Measurements from ENCODE around the gene CYP19A1. TPM values are rescaled to one million over a fixed set of nuclear protein-coding genes. Genes with fewer than 3 reads are reported as not detected.

CYP19A1 gene
- total and polyA plus RNA-seq, 7 donors = 0.10 to 0.71 (median 0.41) TPM; not detected in 4

DNA sequence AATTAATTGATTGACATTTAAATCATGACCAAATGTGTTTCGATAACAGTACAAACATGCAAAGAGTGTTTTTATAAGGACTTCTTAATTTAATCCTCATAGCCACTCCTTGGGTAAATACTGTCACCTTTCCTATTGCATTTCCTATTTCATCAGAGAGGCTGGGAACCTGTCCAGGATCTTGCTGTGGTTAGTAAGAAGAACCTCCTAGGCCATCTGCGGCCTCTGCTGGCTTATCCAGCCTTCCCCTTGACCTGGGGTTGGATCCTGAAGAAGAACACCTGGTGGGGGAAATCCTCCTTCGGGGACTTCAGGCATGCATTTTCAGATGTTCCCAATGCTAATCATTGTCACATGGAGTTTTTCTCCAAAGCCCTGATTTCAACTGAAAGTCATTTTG, 28.5 kb upstream of the CYP19A1 start:
- intact Hi-C loops (cut with DNase I) = no loop called here
- peaks cover 0 to 10% (median 5%) of the 10 kb centered on the region in 4 donors for H3K4me1 ChIP-seq
- DNase-seq = no peak
- H3K36me3 ChIP-seq = no peaks in the 10 kb centered on the region
- no peak overlapping the region for H3K27ac ChIP-seq
- WGBS, 2 donors = 38 to 68% methylated on average over 3 of the region's 3 CpGs
- H3K27me3 ChIP-seq = no peaks in the 10 kb centered on the region
- TF ChIP-seq CTCF (IDR thresholded peaks at IDR 0.05) = no peak
- TF ChIP-seq POLR2A (IDR thresholded peaks at IDR 0.05) = no peak
- no peak for TF ChIP-seq POLR2AphosphoS5 (IDR thresholded peaks at IDR 0.05)
- TF ChIP-seq EP300 (IDR thresholded peaks at IDR 0.05) = no peak
- no peak overlapping the region for H3K4me3 ChIP-seq
- no peaks in the 10 kb centered on the region for H3K9me3 ChIP-seq

DNA sequence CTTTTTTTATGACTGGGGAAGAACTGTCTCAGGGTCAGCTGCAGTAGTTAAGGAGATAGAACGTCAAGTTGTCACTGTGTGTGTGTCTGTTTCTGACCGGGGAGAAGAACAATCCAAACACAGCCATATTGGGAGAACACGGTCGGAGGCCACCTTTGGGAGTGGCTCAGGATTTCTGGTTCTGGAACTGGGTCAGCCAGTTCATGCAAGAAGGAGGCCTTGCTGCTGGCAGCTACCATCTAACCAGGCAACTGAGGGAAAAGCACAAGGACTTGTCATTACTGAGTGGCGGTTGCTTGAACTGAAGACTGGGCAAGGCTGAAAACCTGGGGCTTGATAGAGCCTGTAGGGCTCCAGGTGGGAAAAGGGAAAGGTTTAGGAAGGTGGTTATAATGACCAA, 27.7 kb upstream of the CYP19A1 start:
- intact Hi-C loops (cut with DNase I) = no loop called here
- H3K9me3 ChIP-seq = no peaks in the 10 kb centered on the region
- H3K36me3 ChIP-seq = no peaks in the 10 kb centered on the region
- no peak for DNase-seq
- WGBS, 2 donors = 80 to 86% methylated on average over 5 of the region's 5 CpGs
- no peaks in the 10 kb centered on the region for H3K27me3 ChIP-seq
- no peak overlapping the region for H3K4me3 ChIP-seq
- H3K4me1 ChIP-seq = peaks cover 0 to 10% (median 5%) of the 10 kb centered on the region in 4 donors
- no peak overlapping the region for H3K27ac ChIP-seq
- TF ChIP-seq CTCF (IDR thresholded peaks at IDR 0.05) (no peak), EP300 (IDR thresholded peaks at IDR 0.05) (no peak), POLR2AphosphoS5 (IDR thresholded peaks at IDR 0.05) (no peak), POLR2A (IDR thresholded peaks at IDR 0.05) (no peak)

- WGBS, 2 donors = 86 to 89% methylated on average over 6 of the region's 6 CpGs
- no peak for TF ChIP-seq POLR2A (IDR thresholded peaks at IDR 0.05)
- no peak for TF ChIP-seq POLR2AphosphoS5 (IDR thresholded peaks at IDR 0.05)
- no peak for TF ChIP-seq CTCF (IDR thresholded peaks at IDR 0.05)
- no peak for TF ChIP-seq EP300 (IDR thresholded peaks at IDR 0.05)
- Histone ChIP-seq H3K4me1 (peaks cover 0 to 10% (median 5%) of the 10 kb centered on the region in 4 donors), H3K9me3 (no peaks in the 10 kb centered on the region), H3K36me3 (no peaks in the 10 kb centered on the region), H3K4me3 (no peak overlapping the region), H3K27ac (no peak overlapping the region), H3K27me3 (no peaks in the 10 kb centered on the region)
- no peak for DNase-seq
- intact Hi-C loops (cut with DNase I) = no loop called here
Observed at GRCh38 chr15:51365417-51365816, 27.0 kb upstream of the CYP19A1 start.

- no peak for TF ChIP-seq POLR2AphosphoS5 (IDR thresholded peaks at IDR 0.05)
- no peak for TF ChIP-seq CTCF (IDR thresholded peaks at IDR 0.05)
- TF ChIP-seq POLR2A (IDR thresholded peaks at IDR 0.05) = no peak
- TF ChIP-seq EP300 (IDR thresholded peaks at IDR 0.05) = no peak
Observed at GRCh38 chr15:51363383-51363782, 25.0 kb upstream of the CYP19A1 start.

DNA sequence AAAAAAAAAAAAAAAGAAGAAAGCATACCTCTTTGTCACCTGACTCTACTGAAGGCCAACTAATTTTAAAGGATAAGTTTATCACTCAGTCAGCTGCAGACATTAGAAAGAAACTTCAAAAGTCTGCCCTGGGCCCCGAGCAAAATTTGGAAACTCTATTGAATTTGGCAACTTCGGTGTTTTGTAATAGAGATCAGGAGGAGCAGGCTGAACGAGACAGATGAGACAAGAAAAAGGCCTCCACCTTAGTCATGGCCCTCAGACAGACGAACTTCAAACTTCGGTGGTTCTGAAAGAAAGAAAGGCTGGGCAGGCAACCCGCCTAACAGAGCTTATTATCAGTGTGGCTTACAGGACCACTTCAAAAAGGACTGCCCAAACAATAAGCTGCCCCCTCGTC, 21.6 kb upstream of the CYP19A1 start:
- Histone ChIP-seq H3K27me3 (no peaks in the 10 kb centered on the region), H3K9me3 (no peaks in the 10 kb centered on the region), H3K27ac (no peak overlapping the region), H3K4me3 (no peak overlapping the region), H3K4me1 (no peaks in the 10 kb centered on the region), H3K36me3 (no peaks in the 10 kb centered on the region)
- intact Hi-C loops (cut with DNase I) = no loop called here
- 90 to 91% methylated on average over 7 of the region's 7 CpGs for WGBS, 2 donors
- TF ChIP-seq POLR2AphosphoS5 (IDR thresholded peaks at IDR 0.05) (no peak), EP300 (IDR thresholded peaks at IDR 0.05) (no peak), CTCF (IDR thresholded peaks at IDR 0.05) (no peak), POLR2A (IDR thresholded peaks at IDR 0.05) (no peak)
- DNase-seq = no peak

More at GRCh38 chr15:51363383-51363782, 25.0 kb upstream of the CYP19A1 start:
- intact Hi-C loops (cut with DNase I) = no loop called here
- no peak for DNase-seq
- no peaks in the 10 kb centered on the region for H3K27me3 ChIP-seq
- no peaks in the 10 kb centered on the region for H3K36me3 ChIP-seq
- H3K27ac ChIP-seq = no peak overlapping the region
- H3K4me3 ChIP-seq = no peak overlapping the region
- no peaks in the 10 kb centered on the region for H3K9me3 ChIP-seq
- H3K4me1 ChIP-seq = peaks cover 0 to 4% (median 0%) of the 10 kb centered on the region in 4 donors
- WGBS, 2 donors = 81 to 92% methylated on average over 9 of the region's 9 CpGs

Measured in sigmoid colon (tissue), 7 donors.